ENCODE results near the gene AFF3. TPM values are rescaled to one million over a fixed set of nuclear protein-coding genes. Genes with fewer than 3 reads are reported as not detected.

The AFF3 gene
- total and polyA plus RNA-seq, 2 donors (not counting 3 experiments of a cell fraction or from before 2014, with no cell fraction given), result 0.06 to 0.07 TPM

- Histone ChIP-seq H3K9me1 (replicated peaks; ENCODE audit: control insufficient read depth, extremely low read depth, insufficient read depth, low read length) (no peaks in the 10 kb centered on the region), H3K9ac (replicated peaks; ENCODE audit: extremely low read depth, insufficient read depth, low read length) (no peak overlapping the region), H3K4me3 (replicated peaks in 1 of 3; ENCODE audit: insufficient read depth in 1 of 3, low read depth in 1 of 3, low read length in 3 of 3) (no peak overlapping the region), H3K9me3 (replicated peaks; ENCODE audit: control insufficient read depth, insufficient read depth, low read length) (no peaks in the 10 kb centered on the region), H2AFZ (ENCODE audit: low read depth, low read length) (no peak overlapping the region), H3K27ac (ENCODE audit: insufficient read depth, low read depth, low read length) (no peak overlapping the region), H3K79me2 (ENCODE audit: control insufficient read depth, insufficient read depth, low read length) (no peaks in the 10 kb centered on the region), H3K36me3 (ENCODE audit: control insufficient read depth in 2 of 2, extremely low read depth in 1 of 2, insufficient read depth in 2 of 2, low read length in 2 of 2) (no peaks in the 10 kb centered on the region), H3K4me2 (ENCODE audit: insufficient read depth, low read length) (no peak overlapping the region), H3K27me3 (ENCODE audit: control insufficient read depth in 2 of 2, insufficient read depth in 2 of 2, low read length in 2 of 2) (peaks cover 2 to 6% of the 10 kb centered on the region in 2 experiments), H4K20me1 (replicated peaks; ENCODE audit: control insufficient read depth, extremely low read depth, insufficient read depth, low read length) (no peaks in the 10 kb centered on the region), H3K4me1 (ENCODE audit: control insufficient read depth, extremely low read depth, insufficient read depth, low read length) (no peaks in the 10 kb centered on the region)
- dilution Hi-C loops (cut with MboI; ENCODE audit: extremely low pct_ligation_motif_present, low sequenced_read_pairs) (no loop called here), intact Hi-C loops (cut with micrococcal nuclease) (no loop called here)
- FAIRE-seq (no peak), DNase-seq (ENCODE audit: low read depth, low spot score) (no peak)
- POLR2A ChIA-PET, result no interaction called here
- BruUV-seq (replicated peaks), result no TSS peak
- CTCF ChIA-PET, result interaction anchor here (1.5 to 1.8 kb wide), 2 partner anchors 16 to 719 kb away, joined by 5 to 9 read pairs; no protein-coding TSS in a partner anchor
- TF ChIP-seq, protein P1, sequence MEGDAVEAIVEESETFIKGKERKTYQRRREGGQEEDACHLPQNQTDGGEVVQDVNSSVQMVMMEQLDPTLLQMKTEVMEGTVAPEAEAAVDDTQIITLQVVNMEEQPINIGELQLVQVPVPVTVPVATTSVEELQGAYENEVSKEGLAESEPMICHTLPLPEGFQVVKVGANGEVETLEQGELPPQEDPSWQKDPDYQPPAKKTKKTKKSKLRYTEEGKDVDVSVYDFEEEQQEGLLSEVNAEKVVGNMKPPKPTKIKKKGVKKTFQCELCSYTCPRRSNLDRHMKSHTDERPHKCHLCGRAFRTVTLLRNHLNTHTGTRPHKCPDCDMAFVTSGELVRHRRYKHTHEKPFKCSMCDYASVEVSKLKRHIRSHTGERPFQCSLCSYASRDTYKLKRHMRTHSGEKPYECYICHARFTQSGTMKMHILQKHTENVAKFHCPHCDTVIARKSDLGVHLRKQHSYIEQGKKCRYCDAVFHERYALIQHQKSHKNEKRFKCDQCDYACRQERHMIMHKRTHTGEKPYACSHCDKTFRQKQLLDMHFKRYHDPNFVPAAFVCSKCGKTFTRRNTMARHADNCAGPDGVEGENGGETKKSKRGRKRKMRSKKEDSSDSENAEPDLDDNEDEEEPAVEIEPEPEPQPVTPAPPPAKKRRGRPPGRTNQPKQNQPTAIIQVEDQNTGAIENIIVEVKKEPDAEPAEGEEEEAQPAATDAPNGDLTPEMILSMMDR (IDR thresholded peaks at IDR 0.05; ENCODE audit: extremely low read depth in 1 of 2, insufficient read depth in 1 of 2, low read depth in 1 of 2, low read length in 2 of 2), result no peak
- TF ChIP-seq MAX (IDR thresholded peaks at IDR 0.05; ENCODE audit: insufficient read depth, insufficient read length) (no peak), EZH2 (IDR thresholded peaks at IDR 0.05; ENCODE audit: borderline replicate concordance, low read depth, low read length, severe bottlenecking) (no peak), GATA2 (IDR thresholded peaks at IDR 0.05; ENCODE audit: insufficient read depth, insufficient read length, low read depth, low read length) (no peak), POLR2AphosphoS5 (IDR thresholded peaks at IDR 0.05; ENCODE audit: insufficient read depth, low read depth, low read length) (no peak), FOS (IDR thresholded peaks at IDR 0.05; ENCODE audit: borderline replicate concordance, insufficient read depth, low read length) (no peak), JUN (IDR thresholded peaks at IDR 0.05; ENCODE audit: borderline replicate concordance, insufficient read depth, insufficient read length, low read depth) (no peak), MYC (IDR thresholded peaks at IDR 0.05; ENCODE audit: low read depth, low read length) (no peak), POLR2A (IDR thresholded peaks at IDR 0.05; ENCODE audit: low read depth, low read length) (no peak)
Observed at GRCh38 chr2:99543247-99543646, 599.1 kb downstream of the AFF3 start.
